GM10248 (cell line): ENCODE data around the gene INAFM2.

Source experiments
- CTCF ChIA-PET: fragments of 300-600 bp; sonication (Branson Sonifier 250); formaldehyde crosslinking; extraction: SDS; loops from one replicate; lab custom pipeline; 2021; ENCODE audit warnings: antibody characterized with exemption; lab: Yijun Ruan, JAX
- POLR2A ChIA-PET: fragments of 350-650 bp; sonication (Branson Sonifier 250); formaldehyde crosslinking; extraction: SDS; loops from one replicate; lab custom pipeline; 2020; ENCODE audit warnings: antibody characterized with exemption; lab: Yijun Ruan, JAX
- DNase-seq: peaks from one replicate; pipeline ENCODE4 v3.0.0; 2012; ENCODE audit errors: extremely low spot score
- CTCF ChIP-seq: IDR thresholded peaks from 2 replicates; pipeline ENCODE4 v1.5.1; 2012; ENCODE audit warnings: mild to moderate bottlenecking, low read depth; ENCODE audit errors: extremely low read depth, missing control alignments, control extremely low read depth

INAFM2 gene

GRCh38 chr15:40342416-40343320, 19.2 kb downstream of the INAFM2 start:
- no peak for DNase-seq
- CTCF ChIA-PET: interaction anchor here (0.7 to 16.1 kb wide), 13 partner anchors 8 to 126 kb away, joined by 3 to 263 read pairs (median 53); partner anchors contain the start of genes DISP2, INAFM2, IVD and PHGR1
- no peak for TF ChIP-seq CTCF
- POLR2A ChIA-PET: no interaction called here

GRCh38 chr15:40343512-40343911, 20.0 kb downstream of the INAFM2 start:
- no peak for TF ChIP-seq CTCF
- CTCF ChIA-PET: interaction anchor here (0.9 to 16.1 kb wide), 24 partner anchors 9 to 229 kb away, joined by 3 to 263 read pairs (median 8); partner anchors contain the start of genes DISP2, INAFM2, IVD and PHGR1
- POLR2A ChIA-PET: no interaction called here
- no peak for DNase-seq

- TF ChIP-seq CTCF: no peak
- DNase-seq: no peak
- POLR2A ChIA-PET: no interaction called here
- CTCF ChIA-PET: interaction anchor here (0.7 to 16.1 kb wide), 34 partner anchors 8 to 229 kb away, joined by 3 to 263 read pairs (median 7); partner anchors contain the start of genes DISP2, INAFM2, IVD and PHGR1
These were observed 20.7 kb downstream of the INAFM2 start for GRCh38 chr15:40344217-40344616.

GRCh38 chr15:40344631-40345120, 21.2 kb downstream of the INAFM2 start:
- TF ChIP-seq CTCF: peak; percentile 89
- CTCF ChIA-PET: interaction anchor here (0.7 to 16.1 kb wide), 33 partner anchors 8 to 230 kb away, joined by 3 to 263 read pairs (median 7); partner anchors contain the start of genes DISP2, INAFM2, IVD and PHGR1
- DNase-seq: peak; percentile 88
- POLR2A ChIA-PET: no interaction called here

GRCh38 chr15:40345225-40345866, 21.9 kb downstream of the INAFM2 start:
- TF ChIP-seq CTCF: no peak
- ChIA-PET POLR2A (no interaction called here), CTCF (interaction anchor here (1.0 to 16.1 kb wide), 24 partner anchors 7 to 119 kb away, joined by 3 to 263 read pairs (median 9); partner anchors contain the start of genes DISP2, INAFM2, IVD and PHGR1)
- no peak for DNase-seq
